Thyroid gland (tissue), 4 donors: ENCODE measurements around the gene NUTM1. TPM values are rescaled to one million over a fixed set of nuclear protein-coding genes. Genes with fewer than 3 reads are reported as not detected.
"Not testable (repeated sequence)": the region's sequence is repeated elsewhere in the genome, so short reads cannot be mapped to it uniquely, and the experiment has no call there.

Source experiments
- DNase-seq, 2 donors: peaks; one replicate each; pipeline ENCODE4 v3.0.0-alpha.2; 2019
- H3K27ac ChIP-seq, 3 donors: fragments of 200-600 bp; sonication (generic); 1 replicate in 2 of 3; 2 replicates in 1 of 3; pipeline ENCODE4 v1.5.1; 2016 to 2019; ENCODE audit warnings: mild to moderate bottlenecking in 1 of 3, moderate library complexity in 1 of 3
- H3K27me3 ChIP-seq: fragments of 200-600 bp; sonication (generic); one replicate; pipeline ENCODE4 v1.5.1; 2019
- H3K36me3 ChIP-seq, 2 donors: fragments of 200-600 bp; sonication (generic); one replicate each; pipeline ENCODE4 v1.5.1; 2016 to 2019
- H3K4me1 ChIP-seq, 2 donors: fragments of 200-600 bp; sonication (generic); one replicate each; pipeline ENCODE4 v1.5.1; 2017 to 2019
- H3K4me3 ChIP-seq, 3 donors: fragments of 200-600 bp; sonication (generic); replicated peaks in 1 of 3; 1 replicate in 2 of 3; 2 replicates in 1 of 3; pipeline ENCODE4 v1.5.1; 2016; ENCODE audit warnings: mild to moderate bottlenecking in 1 of 3
- H3K9me3 ChIP-seq: fragments of 200-600 bp; sonication (generic); one replicate; pipeline ENCODE4 v1.5.1; 2017
- WGBS, 2 donors: methylation state at CpG; one replicate each; pipeline ENCODE4 v1.1.5; 2017; 5-methylcytosine and 5-hydroxymethylcytosine counted together
- intact Hi-C: fragments of 100-400 bp; cut with DNase I; formaldehyde crosslinking; loops from one replicate; pipeline ENCODE4 v1.15.1; 2023
- microRNA counts, 2 donors: library from miRNA; unstranded; fragments of <30 nt; microRNA quantifications; one replicate each; lab custom pipeline; 2016 to 2017
- microRNA-seq: library from miRNA; unstranded; fragments of <30 nt; microRNA quantifications from one replicate; pipeline ENCODE4, GENCODE V29; 2016
- small RNA-seq: library from RNA; depleted of rRNA; stranded (forward); fragments of <200 nt; gene quantifications from one replicate; pipeline ENCODE3, GENCODE V24; 2016
- total RNA-seq, 4 donors: library from RNA; depleted of rRNA; stranded (reverse); fragments of >200 nt; gene quantifications; one replicate each; pipeline ENCODE4 v1.2.3, GENCODE V29; 2016

NUTM1 gene
- total RNA-seq, 4 donors from 2014 or later, result 0.13 TPM; not detected in 3

DNA sequence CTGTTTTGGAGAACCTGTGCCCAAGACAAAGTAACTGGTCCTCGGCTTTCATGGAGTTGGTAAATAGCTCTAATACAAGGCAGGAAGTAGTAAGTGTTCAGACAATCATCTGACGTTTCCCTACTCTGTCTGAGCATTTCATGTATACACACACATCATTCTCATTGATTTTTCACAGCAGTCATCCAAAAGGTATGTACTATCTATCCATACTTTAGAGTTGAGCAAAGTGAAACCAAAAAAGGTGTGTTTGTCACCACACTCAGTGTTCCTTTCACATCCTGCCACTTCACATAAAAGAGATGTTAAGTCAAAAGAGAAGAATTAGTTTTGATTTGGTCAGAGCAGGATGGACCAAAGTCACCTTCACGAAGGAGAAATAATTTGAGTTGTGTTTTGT lies 60.8 kb downstream of the NUTM1 start:
- H3K9me3 ChIP-seq, intact Hi-C loops, H3K27ac ChIP-seq, H3K4me1 ChIP-seq, H3K36me3 ChIP-seq, H3K27me3 ChIP-seq, H3K4me3 ChIP-seq, DNase-seq: not testable (repeated sequence)
- WGBS, 2 donors, result no CpG with 5 or more reads among the region's 3 CpGs

MicroRNAs encoded within 50 kb of the gene (microRNA counts, 767-probe panel; counts per million panel counts)
- microRNA hsa-miR-1233 (lab: Ali Mortazavi, UCI), result 0 to 2,699 counts per million in 2 donors

Small RNA genes lying within 50 kb of the gene (microRNA-seq; reads per million reads assigned to microRNA genes)
- not detected for gene MIR1233-1

Small RNA genes lying within 50 kb of the gene (small RNA-seq; reads per million reads assigned to genes)
- gene MIR1233-1 (not detected), gene RF00019 (not detected)

Other genes with a start within 250 kb of the NUTM1 start
- 10 to 100 TPM; 40.9 to 54.3 (median 50.5) TPM for gene EMC7, start 241.5 kb upstream of the NUTM1 start, total RNA-seq
- 1 to 10 TPM; 1.0 to 1.3 (median 1.2) TPM for gene PGBD4, start 241.2 kb upstream of the NUTM1 start, total RNA-seq
- gene KATNBL1, start 133.2 kb upstream of the NUTM1 start, total RNA-seq, result 10 to 100 TPM; 39.8 to 66.6 (median 50.5) TPM
- 100 to 1,000 TPM; 123 to 224 (median 171) TPM for gene EMC4, start 118.3 kb upstream of the NUTM1 start, total RNA-seq
- 10 to 100 TPM; 32.6 to 47.8 (median 42.1) TPM for gene SLC12A6, start 5.5 kb upstream of the NUTM1 start, total RNA-seq
- gene NOP10, start 179 bp upstream of the NUTM1 start, total RNA-seq, result 100 to 1,000 TPM in 3 of 4 donors, 10 to 100 TPM in 1; 62.6 to 164 (median 142) TPM
- 10 to 100 TPM in 1 of 4 donors, 1 to 10 TPM in 3; 6.9 to 12.1 (median 8.6) TPM for gene LPCAT4, start 23.9 kb downstream of the NUTM1 start, total RNA-seq
- gene GOLGA8A, start 94.5 kb downstream of the NUTM1 start, total RNA-seq, result 100 to 1,000 TPM in 3 of 4 donors, 10 to 100 TPM in 1; 94.6 to 167 (median 154) TPM
- 100 to 1,000 TPM; 188 to 404 (median 308) TPM for gene GOLGA8B, start 240.3 kb downstream of the NUTM1 start, total RNA-seq